ENCODE measurements around the gene NRK. TPM values are rescaled to one million over a fixed set of nuclear protein-coding genes. Genes with fewer than 3 reads are reported as not detected.
"Not testable (repeated sequence)": the region's sequence is repeated elsewhere in the genome, so short reads cannot be mapped to it uniquely, and the experiment has no call there.

The NRK gene
- total RNA-seq, 1 experiment from 2014 or later: 3.1 TPM

- ATAC-seq (no peak), DNase-seq (ENCODE audit: low spot score) (no peak)
- Mint-ChIP-seq H3K4me3 (no peak overlapping the region), H3K9me3 (peaks cover 37% of the 10 kb centered on the region), H3K27ac (no peak overlapping the region), H3K4me1 (no peaks in the 10 kb centered on the region), H3K36me3 (peaks cover 7% of the 10 kb centered on the region; the same call in 1 of the 2 replicates), H3K27me3 (ENCODE audit: low read depth) (no peaks in the 10 kb centered on the region; the same call in 1 of the 2 replicates)
- ChIA-PET CTCF (interaction anchor here (0.7 kb wide), 1 partner anchor 423 kb away, joined by 3 read pairs; no protein-coding TSS in a partner anchor), POLR2A (no interaction called here)
- TF ChIP-seq ZNF396 (CRISPR knock-in tag; IDR thresholded peaks at IDR 0.05; ENCODE audit: borderline replicate concordance): no peak
- TF ChIP-seq ZNF121 (CRISPR knock-in tag; IDR thresholded peaks at IDR 0.05): no peak
Measured at GRCh38 chrX:105975382-105975781, 153.0 kb downstream of the NRK start.

- Mint-ChIP-seq H3K27me3 (ENCODE audit: low read depth) (no peaks in the 10 kb centered on the region), H3K4me1 (no peaks in the 10 kb centered on the region), H3K9me3 (peaks cover 32% of the 10 kb centered on the region), H3K36me3 (peaks cover 7% of the 10 kb centered on the region; the same call in 1 of the 2 replicates), H3K27ac (no peak overlapping the region), H3K4me3 (no peak overlapping the region)
- DNase-seq (ENCODE audit: low spot score) (no peak), ATAC-seq (no peak)
- ChIA-PET CTCF (no interaction called here), POLR2A (no interaction called here)
- TF ChIP-seq IRF2 (CRISPR knock-in tag; IDR thresholded peaks at IDR 0.05; ENCODE audit: borderline replicate concordance, low read depth): no peak
- TF ChIP-seq CREM (CRISPR knock-in tag; IDR thresholded peaks at IDR 0.05): no peak
- TF ChIP-seq, protein P1, sequence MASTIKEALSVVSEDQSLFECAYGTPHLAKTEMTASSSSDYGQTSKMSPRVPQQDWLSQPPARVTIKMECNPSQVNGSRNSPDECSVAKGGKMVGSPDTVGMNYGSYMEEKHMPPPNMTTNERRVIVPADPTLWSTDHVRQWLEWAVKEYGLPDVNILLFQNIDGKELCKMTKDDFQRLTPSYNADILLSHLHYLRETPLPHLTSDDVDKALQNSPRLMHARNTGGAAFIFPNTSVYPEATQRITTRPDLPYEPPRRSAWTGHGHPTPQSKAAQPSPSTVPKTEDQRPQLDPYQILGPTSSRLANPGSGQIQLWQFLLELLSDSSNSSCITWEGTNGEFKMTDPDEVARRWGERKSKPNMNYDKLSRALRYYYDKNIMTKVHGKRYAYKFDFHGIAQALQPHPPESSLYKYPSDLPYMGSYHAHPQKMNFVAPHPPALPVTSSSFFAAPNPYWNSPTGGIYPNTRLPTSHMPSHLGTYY (CRISPR knock-in tag; IDR thresholded peaks at IDR 0.05): no peak
- no peak for TF ChIP-seq SP1 (CRISPR knock-in tag; conservative IDR thresholded peaks at IDR 0.05)
- no peak for TF ChIP-seq NFATC4 (CRISPR knock-in tag; IDR thresholded peaks at IDR 0.05)
- no peak for TF ChIP-seq ZNF138 (CRISPR knock-in tag; conservative IDR thresholded peaks at IDR 0.05)
- no peak for TF ChIP-seq NR1H2 (CRISPR knock-in tag; IDR thresholded peaks at IDR 0.05)
- no peak for TF ChIP-seq ZBTB21 (CRISPR knock-in tag; IDR thresholded peaks at IDR 0.05; ENCODE audit: borderline replicate concordance)
- no peak for TF ChIP-seq USF1 (CRISPR knock-in tag; IDR thresholded peaks at IDR 0.05)
Measured at GRCh38 chrX:105981772-105982485, 159.6 kb downstream of the NRK start.

- DNase-seq (ENCODE audit: low spot score); H3K4me1 Mint-ChIP-seq; H3K9me3 Mint-ChIP-seq; H3K27me3 Mint-ChIP-seq (ENCODE audit: low read depth); ATAC-seq; H3K27ac Mint-ChIP-seq; H3K4me3 Mint-ChIP-seq; POLR2A ChIA-PET; H3K36me3 Mint-ChIP-seq; CTCF ChIA-PET: not testable (repeated sequence)
Measured at GRCh38 chrX:105988487-105988886, 166.1 kb downstream of the NRK start.

DNA sequence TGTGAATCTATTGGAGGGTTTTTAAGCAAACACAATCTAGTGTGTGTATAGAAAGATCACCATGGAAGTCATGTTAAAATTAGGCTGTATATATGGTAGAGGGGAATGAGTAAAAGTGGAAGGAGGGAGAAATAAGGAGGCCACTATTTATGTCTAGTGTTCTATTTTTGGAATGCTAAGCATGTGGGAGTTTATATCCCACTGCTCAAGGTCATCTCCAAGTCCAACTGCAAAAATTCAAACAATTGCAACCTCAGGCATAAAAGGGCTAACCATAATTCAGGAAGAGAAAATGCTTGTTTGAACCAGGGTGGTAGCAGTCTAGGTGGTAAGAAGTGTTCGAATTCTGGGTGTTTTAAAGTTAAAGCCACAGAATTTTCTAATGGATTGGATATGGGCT, 177.0 kb downstream of the NRK start:
- Mint-ChIP-seq H3K9me3 (no peaks in the 10 kb centered on the region), H3K4me3 (no peak overlapping the region), H3K27me3 (ENCODE audit: low read depth) (no peaks in the 10 kb centered on the region; the same call in 1 of the 2 replicates), H3K36me3 (no peaks in the 10 kb centered on the region), H3K27ac (no peak overlapping the region), H3K4me1 (no peaks in the 10 kb centered on the region)
- TF ChIP-seq SP1 (CRISPR knock-in tag; conservative IDR thresholded peaks at IDR 0.05): no peak
- TF ChIP-seq FOXP1 (CRISPR knock-in tag; IDR thresholded peaks at IDR 0.05; ENCODE audit: borderline replicate concordance): no peak
- TF ChIP-seq TP53 (CRISPR knock-in tag; IDR thresholded peaks at IDR 0.05): no peak
- no peak for TF ChIP-seq PRRX2 (CRISPR knock-in tag; IDR thresholded peaks at IDR 0.05)
- TF ChIP-seq RORB (CRISPR knock-in tag; IDR thresholded peaks at IDR 0.05): no peak
- no peak for TF ChIP-seq FOXJ3 (CRISPR knock-in tag; IDR thresholded peaks at IDR 0.05; ENCODE audit: borderline replicate concordance)
- TF ChIP-seq ELF4 (CRISPR knock-in tag; IDR thresholded peaks at IDR 0.05; ENCODE audit: low read depth): no peak
- TF ChIP-seq PREB (CRISPR knock-in tag; IDR thresholded peaks at IDR 0.05; ENCODE audit: borderline replicate concordance): no peak
- no peak for TF ChIP-seq NFYB (CRISPR knock-in tag; conservative IDR thresholded peaks at IDR 0.05; ENCODE audit: low read depth)
- no peak for TF ChIP-seq KAT7 (CRISPR knock-in tag; IDR thresholded peaks at IDR 0.05; ENCODE audit: borderline replicate concordance)
- TF ChIP-seq NFE2L1 (CRISPR knock-in tag; IDR thresholded peaks at IDR 0.05): no peak
- TF ChIP-seq, protein P2, sequence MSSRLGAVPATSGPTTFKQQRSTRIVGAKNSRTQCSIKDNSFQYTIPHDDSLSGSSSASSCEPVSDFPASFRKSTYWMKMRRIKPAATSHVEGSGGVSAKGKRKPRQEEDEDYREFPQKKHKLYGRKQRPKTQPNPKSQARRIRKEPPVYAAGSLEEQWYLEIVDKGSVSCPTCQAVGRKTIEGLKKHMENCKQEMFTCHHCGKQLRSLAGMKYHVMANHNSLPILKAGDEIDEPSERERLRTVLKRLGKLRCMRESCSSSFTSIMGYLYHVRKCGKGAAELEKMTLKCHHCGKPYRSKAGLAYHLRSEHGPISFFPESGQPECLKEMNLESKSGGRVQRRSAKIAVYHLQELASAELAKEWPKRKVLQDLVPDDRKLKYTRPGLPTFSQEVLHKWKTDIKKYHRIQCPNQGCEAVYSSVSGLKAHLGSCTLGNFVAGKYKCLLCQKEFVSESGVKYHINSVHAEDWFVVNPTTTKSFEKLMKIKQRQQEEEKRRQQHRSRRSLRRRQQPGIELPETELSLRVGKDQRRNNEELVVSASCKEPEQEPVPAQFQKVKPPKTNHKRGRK (CRISPR knock-in tag; IDR thresholded peaks at IDR 0.05; ENCODE audit: borderline replicate concordance): no peak
- no peak for TF ChIP-seq ZNF263 (CRISPR knock-in tag; IDR thresholded peaks at IDR 0.05; ENCODE audit: low read depth)
- TF ChIP-seq ZNF121 (CRISPR knock-in tag; IDR thresholded peaks at IDR 0.05): no peak
- TF ChIP-seq, protein P3, sequence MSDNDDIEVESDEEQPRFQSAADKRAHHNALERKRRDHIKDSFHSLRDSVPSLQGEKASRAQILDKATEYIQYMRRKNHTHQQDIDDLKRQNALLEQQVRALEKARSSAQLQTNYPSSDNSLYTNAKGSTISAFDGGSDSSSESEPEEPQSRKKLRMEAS (CRISPR knock-in tag; IDR thresholded peaks at IDR 0.05): no peak
- TF ChIP-seq TCF7 (CRISPR knock-in tag; IDR thresholded peaks at IDR 0.05; ENCODE audit: low read depth): no peak
- DNase-seq (ENCODE audit: low spot score): no peak
- ChIA-PET CTCF (no interaction called here), POLR2A (no interaction called here)
- no peak for ATAC-seq

Data from WTC11 (cell line).